Measurements from ENCODE around the gene ITM2C. TPM values are rescaled to one million over a fixed set of nuclear protein-coding genes. Genes with fewer than 3 reads are reported as not detected.

ITM2C gene
- polyA plus RNA-seq, 1 donor: 138 TPM

GRCh38 chr2:230873661-230874401 is 9.1 kb downstream of the ITM2C start:
- no peak for DNase-seq

GRCh38 chr2:230874456-230874855 is 9.7 kb downstream of the ITM2C start:
- no peak for DNase-seq

GRCh38 chr2:230874876-230875275 is 10.1 kb downstream of the ITM2C start:
- DNase-seq: no peak

- DNase-seq: no peak
These were observed 10.9 kb downstream of the ITM2C start for GRCh38 chr2:230875347-230876315.

- DNase-seq: no peak
These were observed 12.5 kb downstream of the ITM2C start for GRCh38 chr2:230877116-230877758.

GRCh38 chr2:230877759-230878598 is 13.2 kb downstream of the ITM2C start:
- no peak for DNase-seq

GRCh38 chr2:230878599-230879188 is 14.0 kb downstream of the ITM2C start:
- no peak for DNase-seq

GRCh38 chr2:230879271-230879882 is 14.6 kb downstream of the ITM2C start:
- no peak for DNase-seq

GRCh38 chr2:230879891-230880290 is 15.1 kb downstream of the ITM2C start:
- no peak for DNase-seq

- DNase-seq: no peak
These were observed 17.1 kb downstream of the ITM2C start for GRCh38 chr2:230881840-230882239.

GRCh38 chr2:230885463-230886130 is 20.9 kb downstream of the ITM2C start:
- no peak for DNase-seq

GRCh38 chr2:230886206-230886605 is 21.5 kb downstream of the ITM2C start:
- DNase-seq: no peak

GRCh38 chr2:230886671-230887071 is 21.9 kb downstream of the ITM2C start:
- no peak for DNase-seq

GRCh38 chr2:230887342-230887741 is 22.6 kb downstream of the ITM2C start:
- no peak for DNase-seq

GRCh38 chr2:230888824-230889400 is 24.2 kb downstream of the ITM2C start:
- DNase-seq: no peak

- DNase-seq: no peak
These were observed 25.3 kb downstream of the ITM2C start for GRCh38 chr2:230889911-230890601.

GRCh38 chr2:230890646-230891045 is 25.9 kb downstream of the ITM2C start:
- DNase-seq: no peak

GRCh38 chr2:230891064-230891463 is 26.3 kb downstream of the ITM2C start:
- no peak for DNase-seq

- no peak for DNase-seq
These were observed 26.8 kb downstream of the ITM2C start for GRCh38 chr2:230891509-230891908.

GRCh38 chr2:230893338-230893737 is 28.6 kb downstream of the ITM2C start:
- no peak for DNase-seq
